Measurements from ENCODE around the gene TMEM144.

DNA sequence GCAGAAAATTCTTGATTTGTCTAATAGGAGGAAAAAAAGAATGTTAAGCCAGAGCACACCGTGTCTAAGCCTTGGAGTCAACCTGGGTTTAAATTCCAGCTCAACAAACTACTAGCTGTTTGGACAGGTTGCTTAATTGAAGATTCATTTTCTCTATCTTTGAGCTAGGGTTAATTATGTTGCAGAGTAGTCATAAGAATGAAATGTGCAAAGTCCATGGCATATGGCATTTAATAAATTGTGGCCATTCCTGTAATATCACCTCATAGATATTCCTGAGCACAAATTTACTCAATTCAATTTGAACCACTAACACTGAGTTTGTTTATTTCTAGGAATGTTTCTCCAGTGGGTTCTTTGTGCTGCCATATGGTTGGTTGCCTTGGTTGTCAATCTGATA, 4.6 kb downstream of the TMEM144 start:
- no peak for TF ChIP-seq POLR2A (IDR thresholded peaks at IDR 0.05)
- TF ChIP-seq, protein P1, sequence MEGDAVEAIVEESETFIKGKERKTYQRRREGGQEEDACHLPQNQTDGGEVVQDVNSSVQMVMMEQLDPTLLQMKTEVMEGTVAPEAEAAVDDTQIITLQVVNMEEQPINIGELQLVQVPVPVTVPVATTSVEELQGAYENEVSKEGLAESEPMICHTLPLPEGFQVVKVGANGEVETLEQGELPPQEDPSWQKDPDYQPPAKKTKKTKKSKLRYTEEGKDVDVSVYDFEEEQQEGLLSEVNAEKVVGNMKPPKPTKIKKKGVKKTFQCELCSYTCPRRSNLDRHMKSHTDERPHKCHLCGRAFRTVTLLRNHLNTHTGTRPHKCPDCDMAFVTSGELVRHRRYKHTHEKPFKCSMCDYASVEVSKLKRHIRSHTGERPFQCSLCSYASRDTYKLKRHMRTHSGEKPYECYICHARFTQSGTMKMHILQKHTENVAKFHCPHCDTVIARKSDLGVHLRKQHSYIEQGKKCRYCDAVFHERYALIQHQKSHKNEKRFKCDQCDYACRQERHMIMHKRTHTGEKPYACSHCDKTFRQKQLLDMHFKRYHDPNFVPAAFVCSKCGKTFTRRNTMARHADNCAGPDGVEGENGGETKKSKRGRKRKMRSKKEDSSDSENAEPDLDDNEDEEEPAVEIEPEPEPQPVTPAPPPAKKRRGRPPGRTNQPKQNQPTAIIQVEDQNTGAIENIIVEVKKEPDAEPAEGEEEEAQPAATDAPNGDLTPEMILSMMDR (IDR thresholded peaks at IDR 0.05 in 4 of 5, conservative IDR thresholded peaks at IDR 0.05 in 1 of 5) = no peak

All from gastrocnemius medialis (tissue), 4 donors.